Measurements from ENCODE around the gene SATB2.

SATB2 gene

DNA sequence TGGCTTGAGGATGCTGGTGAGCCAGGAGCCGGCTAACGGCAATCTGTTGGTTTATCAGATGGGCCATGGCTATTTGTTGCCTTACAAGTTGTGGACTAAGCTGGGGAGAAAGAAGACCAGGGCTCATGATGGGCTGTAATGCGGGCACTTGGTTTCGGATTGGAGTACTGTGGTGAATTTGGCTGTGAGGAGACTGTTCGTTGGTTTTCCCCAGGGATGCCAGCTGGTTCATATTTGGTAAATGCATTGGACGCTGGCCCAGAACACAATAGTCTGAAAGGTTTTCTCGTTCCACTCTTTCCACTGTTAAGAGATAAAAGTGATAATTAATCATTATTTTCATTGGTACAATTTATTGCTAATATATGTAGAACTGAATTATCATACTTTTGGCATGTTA is 108.9 kb downstream of the SATB2 start:
- Histone ChIP-seq H2AFZ (ENCODE audit: low read length) (no peak overlapping the region), H3K14ac (ENCODE audit: low read length) (no peak overlapping the region), H3K4ac (ENCODE audit: low read length) (no peak overlapping the region), H4K91ac (ENCODE audit: low read depth, low read length, poor library complexity) (no peak overlapping the region), H2BK120ac (ENCODE audit: low read depth, low read length) (no peak overlapping the region), H3K79me1 (ENCODE audit: low read depth, low read length) (no peaks in the 10 kb centered on the region), H4K8ac (ENCODE audit: low read depth, low read length) (no peak overlapping the region), H2BK15ac (ENCODE audit: low read length) (no peak overlapping the region), H3K27me3 (ENCODE audit: control insufficient read depth in 3 of 3, insufficient read depth in 3 of 3, low read depth in 1 of 3, low read length in 3 of 3) (no peaks in the 10 kb centered on the region), H3K27ac (replicated peaks; ENCODE audit: low read length) (no peak overlapping the region), H3K36me3 (replicated peaks in 1 of 2; ENCODE audit: control insufficient read depth in 2 of 2, insufficient read depth in 2 of 2, low read length in 2 of 2) (peaks cover 0 to 19% of the 10 kb centered on the region in 2 donors), H2BK5ac (ENCODE audit: low read length) (no peak overlapping the region), H3K9ac (ENCODE audit: low read depth, low read length, poor library complexity) (no peak overlapping the region), H2BK12ac (ENCODE audit: low read length) (no peak overlapping the region), H3K9me3 (replicated peaks in 1 of 2; ENCODE audit: control insufficient read depth in 2 of 2, insufficient read depth in 1 of 2, low read depth in 1 of 2, low read length in 2 of 2) (peaks cover 0 to 1% of the 10 kb centered on the region in 2 donors), H2AK5ac (ENCODE audit: low read depth, low read length) (no peak overlapping the region), H3K4me3 (ENCODE audit: low read length in 2 of 2) (no peak overlapping the region), H3K23ac (ENCODE audit: low read depth, low read length, poor library complexity) (no peak overlapping the region), H3K4me2 (ENCODE audit: insufficient read depth, low read length, poor library complexity, severe bottlenecking) (no peak overlapping the region), H3K4me1 (ENCODE audit: control insufficient read depth in 2 of 2, insufficient read depth in 1 of 2, low read depth in 1 of 2, low read length in 2 of 2) (no peaks in the 10 kb centered on the region), H3K18ac (ENCODE audit: low read length) (no peak overlapping the region)
- DNase-seq (ENCODE audit: low spot score): no peak
- WGBS, 2 donors (ENCODE audit: extremely low coverage in 2 of 2, insufficient read length in 2 of 2, insufficient replicate concordance in 1 of 2): no CpG with 5 or more reads among the region's 7 CpGs

DNA sequence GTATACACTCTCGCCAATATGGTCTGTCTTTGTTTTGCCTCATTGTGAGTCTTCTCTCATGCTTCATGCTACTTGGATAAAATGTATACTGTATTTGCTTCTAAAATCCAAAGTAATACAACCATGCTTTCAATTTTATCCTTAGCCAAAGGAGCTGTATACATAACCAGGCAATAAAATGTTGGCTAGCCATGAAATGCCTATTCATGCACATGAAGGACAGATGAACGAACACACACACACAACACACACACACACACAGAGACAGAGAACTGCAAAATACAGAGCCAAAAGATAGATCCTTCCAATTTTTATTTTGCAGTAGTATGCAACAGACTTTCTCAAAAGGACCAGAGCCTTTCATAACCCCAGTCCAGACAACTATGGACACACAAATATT is 113.7 kb downstream of the SATB2 start:
- Histone ChIP-seq H3K9me3 (replicated peaks in 1 of 2; ENCODE audit: control insufficient read depth in 2 of 2, insufficient read depth in 1 of 2, low read depth in 1 of 2, low read length in 2 of 2) (peaks cover 0 to 1% of the 10 kb centered on the region in 2 donors), H3K4me3 (ENCODE audit: low read length in 2 of 2) (no peak overlapping the region), H2AK5ac (ENCODE audit: low read depth, low read length) (no peak overlapping the region), H3K4ac (ENCODE audit: low read length) (no peak overlapping the region), H3K4me2 (ENCODE audit: insufficient read depth, low read length, poor library complexity, severe bottlenecking) (no peak overlapping the region), H3K36me3 (replicated peaks in 1 of 2; ENCODE audit: control insufficient read depth in 2 of 2, insufficient read depth in 2 of 2, low read length in 2 of 2) (peaks cover 0 to 19% of the 10 kb centered on the region in 2 donors), H4K91ac (ENCODE audit: low read depth, low read length, poor library complexity) (no peak overlapping the region), H3K27me3 (ENCODE audit: control insufficient read depth in 3 of 3, insufficient read depth in 3 of 3, low read depth in 1 of 3, low read length in 3 of 3) (no peaks in the 10 kb centered on the region), H2BK12ac (ENCODE audit: low read length) (no peak overlapping the region), H2BK15ac (ENCODE audit: low read length) (no peak overlapping the region), H3K27ac (replicated peaks; ENCODE audit: low read length) (no peak overlapping the region), H3K14ac (ENCODE audit: low read length) (no peak overlapping the region), H3K9ac (ENCODE audit: low read depth, low read length, poor library complexity) (no peak overlapping the region), H3K18ac (ENCODE audit: low read length) (no peak overlapping the region), H4K8ac (ENCODE audit: low read depth, low read length) (no peak overlapping the region), H2BK120ac (ENCODE audit: low read depth, low read length) (no peak overlapping the region), H3K79me1 (ENCODE audit: low read depth, low read length) (no peaks in the 10 kb centered on the region), H3K4me1 (ENCODE audit: control insufficient read depth in 2 of 2, insufficient read depth in 1 of 2, low read depth in 1 of 2, low read length in 2 of 2) (no peaks in the 10 kb centered on the region), H2BK5ac (ENCODE audit: low read length) (no peak overlapping the region), H2AFZ (ENCODE audit: low read length) (no peak overlapping the region), H3K23ac (ENCODE audit: low read depth, low read length, poor library complexity) (no peak overlapping the region)
- DNase-seq (ENCODE audit: low spot score): no peak
- no CpG with 5 or more reads among the region's 2 CpGs for WGBS, 2 donors (ENCODE audit: extremely low coverage in 2 of 2, insufficient read length in 2 of 2, insufficient replicate concordance in 1 of 2)

- no peak overlapping the region for H2AFZ ChIP-seq (ENCODE audit: low read length)
- no peak overlapping the region for H3K23ac ChIP-seq (ENCODE audit: low read depth, low read length, poor library complexity)
- H3K4me2 ChIP-seq (ENCODE audit: insufficient read depth, low read length, poor library complexity, severe bottlenecking): no peak overlapping the region
- H2BK15ac ChIP-seq (ENCODE audit: low read length): no peak overlapping the region
- DNase-seq (ENCODE audit: low spot score): no peak
- no peak overlapping the region for H3K4me3 ChIP-seq (ENCODE audit: low read length in 2 of 2)
- no peak overlapping the region for H2AK5ac ChIP-seq (ENCODE audit: low read depth, low read length)
- H4K91ac ChIP-seq (ENCODE audit: low read depth, low read length, poor library complexity): no peak overlapping the region
- no peak overlapping the region for H2BK5ac ChIP-seq (ENCODE audit: low read length)
- no peaks in the 10 kb centered on the region for H3K4me1 ChIP-seq (ENCODE audit: control insufficient read depth in 2 of 2, insufficient read depth in 1 of 2, low read depth in 1 of 2, low read length in 2 of 2)
- WGBS, 2 donors (ENCODE audit: extremely low coverage in 2 of 2, insufficient read length in 2 of 2, insufficient replicate concordance in 1 of 2): no CpG with 5 or more reads among the region's 1 CpG
- H3K36me3 ChIP-seq (replicated peaks in 1 of 2; ENCODE audit: control insufficient read depth in 2 of 2, insufficient read depth in 2 of 2, low read length in 2 of 2): peaks cover 0 to 4% of the 10 kb centered on the region in 2 donors
- H3K27me3 ChIP-seq (ENCODE audit: control insufficient read depth in 3 of 3, insufficient read depth in 3 of 3, low read depth in 1 of 3, low read length in 3 of 3): no peaks in the 10 kb centered on the region
- no peak overlapping the region for H2BK120ac ChIP-seq (ENCODE audit: low read depth, low read length)
- H2BK12ac ChIP-seq (ENCODE audit: low read length): no peak overlapping the region
- no peak overlapping the region for H4K8ac ChIP-seq (ENCODE audit: low read depth, low read length)
- H3K18ac ChIP-seq (ENCODE audit: low read length): no peak overlapping the region
- H3K79me1 ChIP-seq (ENCODE audit: low read depth, low read length): no peaks in the 10 kb centered on the region
- no peak overlapping the region for H3K9ac ChIP-seq (ENCODE audit: low read depth, low read length, poor library complexity)
- H3K4ac ChIP-seq (ENCODE audit: low read length): no peak overlapping the region
- H3K9me3 ChIP-seq (replicated peaks in 1 of 2; ENCODE audit: control insufficient read depth in 2 of 2, insufficient read depth in 1 of 2, low read depth in 1 of 2, low read length in 2 of 2): no peaks in the 10 kb centered on the region
- no peak overlapping the region for H3K14ac ChIP-seq (ENCODE audit: low read length)
- H3K27ac ChIP-seq (replicated peaks; ENCODE audit: low read length): no peak overlapping the region
Observed at GRCh38 chr2:199342334-199342733, 115.4 kb downstream of the SATB2 start.

- Histone ChIP-seq H3K27ac (replicated peaks; ENCODE audit: low read length) (no peak overlapping the region), H2AFZ (ENCODE audit: low read length) (no peak overlapping the region), H3K79me1 (ENCODE audit: low read depth, low read length) (no peaks in the 10 kb centered on the region), H3K27me3 (ENCODE audit: control insufficient read depth in 3 of 3, insufficient read depth in 3 of 3, low read depth in 1 of 3, low read length in 3 of 3) (no peaks in the 10 kb centered on the region), H3K9ac (ENCODE audit: low read depth, low read length, poor library complexity) (no peak overlapping the region), H3K36me3 (replicated peaks in 1 of 2; ENCODE audit: control insufficient read depth in 2 of 2, insufficient read depth in 2 of 2, low read length in 2 of 2) (no peaks in the 10 kb centered on the region), H3K4ac (ENCODE audit: low read length) (no peak overlapping the region), H3K9me3 (replicated peaks in 1 of 2; ENCODE audit: control insufficient read depth in 2 of 2, insufficient read depth in 1 of 2, low read depth in 1 of 2, low read length in 2 of 2) (no peaks in the 10 kb centered on the region), H3K4me1 (ENCODE audit: control insufficient read depth in 2 of 2, insufficient read depth in 1 of 2, low read depth in 1 of 2, low read length in 2 of 2) (no peaks in the 10 kb centered on the region), H3K18ac (ENCODE audit: low read length) (no peak overlapping the region), H2BK5ac (ENCODE audit: low read length) (no peak overlapping the region), H2BK120ac (ENCODE audit: low read depth, low read length) (no peak overlapping the region), H2BK15ac (ENCODE audit: low read length) (no peak overlapping the region), H2AK5ac (ENCODE audit: low read depth, low read length) (no peak overlapping the region), H3K4me2 (ENCODE audit: insufficient read depth, low read length, poor library complexity, severe bottlenecking) (no peak overlapping the region), H4K91ac (ENCODE audit: low read depth, low read length, poor library complexity) (no peak overlapping the region), H4K8ac (ENCODE audit: low read depth, low read length) (no peak overlapping the region), H3K23ac (ENCODE audit: low read depth, low read length, poor library complexity) (no peak overlapping the region), H3K4me3 (ENCODE audit: low read length in 2 of 2) (no peak overlapping the region), H3K14ac (ENCODE audit: low read length) (no peak overlapping the region), H2BK12ac (ENCODE audit: low read length) (no peak overlapping the region)
- no peak for DNase-seq (ENCODE audit: low spot score)
- no CpG with 5 or more reads among the region's 3 CpGs for WGBS, 2 donors (ENCODE audit: extremely low coverage in 2 of 2, insufficient read length in 2 of 2, insufficient replicate concordance in 1 of 2)
Observed at GRCh38 chr2:199341123-199341522, 116.6 kb downstream of the SATB2 start.
